GM21447 (cell line): Measurements from ENCODE around the gene CEP72.
"Not testable (repeated sequence)": the region's sequence is repeated elsewhere in the genome, so short reads cannot be mapped to it uniquely, and the experiment has no call there.

Experiments used
- ATAC-seq: cut with Tn5 transposase; IDR thresholded peaks from one replicate; pipeline ENCODE4 v1.9.1; 2021; ENCODE audit not compliant: unreplicated experiment

The CEP72 gene

DNA sequence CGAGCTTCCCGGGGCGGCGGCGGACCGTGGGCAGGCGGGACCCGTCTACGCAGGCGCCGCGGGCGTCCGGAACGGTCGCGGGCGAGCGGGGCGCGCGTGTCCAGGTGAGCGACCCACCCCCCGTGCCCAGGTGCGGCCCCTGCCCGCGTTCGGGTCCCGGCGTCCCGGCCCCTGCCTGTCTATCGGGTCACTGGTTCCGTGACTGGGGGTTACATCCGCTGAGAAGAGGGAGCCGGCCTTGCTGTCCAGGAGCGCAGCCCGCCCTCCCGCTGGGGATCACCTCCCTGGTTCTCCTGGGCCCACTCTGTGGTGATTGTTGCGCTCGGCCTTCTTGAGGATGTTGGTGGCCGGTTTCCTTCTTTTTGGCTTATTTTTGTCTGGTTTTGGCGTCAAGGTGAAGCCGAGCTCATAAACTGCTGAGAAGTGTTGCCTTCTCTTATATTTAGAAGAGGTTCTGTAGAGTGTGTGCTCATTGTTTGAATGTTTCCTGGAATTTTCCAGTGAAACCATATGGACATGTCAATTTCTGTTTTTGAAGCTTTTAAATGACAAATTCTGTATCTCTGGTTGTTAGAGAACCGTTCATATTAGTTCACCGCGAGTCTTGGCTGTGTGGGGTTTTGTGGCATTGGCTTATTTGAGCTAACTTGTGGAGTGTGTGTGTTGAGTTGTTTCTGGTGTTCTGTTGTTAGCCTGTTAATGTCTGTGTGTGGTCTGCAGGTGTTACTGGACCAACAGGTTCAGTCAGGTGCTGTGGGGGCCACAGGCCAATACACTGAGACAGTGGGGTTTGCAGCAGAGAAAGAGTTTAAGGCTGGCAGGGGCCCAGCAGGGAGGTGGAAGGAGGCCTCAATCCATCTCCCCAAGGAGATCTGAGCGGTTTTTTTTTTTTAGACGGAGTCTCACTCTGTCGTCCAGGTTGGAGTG, 621 bp downstream of the CEP72 start:
- peak; percentile 22 for ATAC-seq

DNA sequence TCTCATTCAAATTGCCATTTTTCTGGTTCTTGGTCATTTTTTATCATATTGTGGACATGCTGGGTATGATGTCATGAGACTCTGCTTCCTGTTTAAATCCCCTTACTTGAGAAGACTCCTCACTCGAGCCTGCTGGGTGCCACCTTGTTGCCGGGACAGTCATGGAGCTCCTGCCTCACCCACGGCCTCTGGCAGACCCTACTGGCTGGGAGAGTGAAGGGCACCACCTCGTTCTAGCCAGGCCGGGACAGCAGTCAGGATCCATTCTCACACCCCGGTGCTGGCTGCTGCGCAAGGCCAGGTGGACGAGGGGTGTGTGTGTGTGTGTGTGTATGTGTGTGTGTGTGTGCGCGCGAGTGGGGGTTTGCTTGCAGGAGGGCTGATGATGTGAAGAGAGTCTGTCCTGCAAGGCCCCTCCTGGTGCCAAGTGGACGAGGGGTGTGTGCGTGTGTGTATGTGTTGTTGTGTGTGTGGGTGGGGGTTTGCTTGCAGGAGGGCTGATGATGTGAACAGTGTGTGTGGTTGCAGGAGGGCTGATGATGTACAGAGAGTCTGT, 4.4 kb downstream of the CEP72 start:
- ATAC-seq: no peak

DNA sequence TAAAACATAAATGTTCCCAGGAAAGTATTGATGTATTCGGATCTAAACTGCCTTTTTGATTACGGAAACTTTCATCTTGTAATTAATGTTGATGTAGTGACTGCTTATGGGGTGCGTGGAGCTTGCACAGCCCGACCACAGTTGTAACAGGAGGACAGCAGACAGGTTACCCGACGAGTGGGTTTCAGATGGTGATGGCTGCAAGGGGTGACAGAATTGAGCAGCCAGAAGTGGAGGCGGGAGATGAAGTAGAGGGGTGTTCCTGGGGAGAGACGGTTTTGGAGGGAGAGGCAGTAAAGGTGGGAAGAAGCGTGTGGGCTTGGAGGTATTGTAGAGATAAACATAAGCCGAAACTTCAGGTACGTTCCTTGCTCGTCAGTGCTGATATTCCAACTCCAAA, 5.8 kb downstream of the CEP72 start:
- ATAC-seq: no peak

GRCh38 chr5:618450-618849, 6.3 kb downstream of the CEP72 start:
- no peak for ATAC-seq

GRCh38 chr5:619444-619843, 7.3 kb downstream of the CEP72 start:
- ATAC-seq: no peak

GRCh38 chr5:620152-620551, 8.0 kb downstream of the CEP72 start:
- ATAC-seq: no peak

DNA sequence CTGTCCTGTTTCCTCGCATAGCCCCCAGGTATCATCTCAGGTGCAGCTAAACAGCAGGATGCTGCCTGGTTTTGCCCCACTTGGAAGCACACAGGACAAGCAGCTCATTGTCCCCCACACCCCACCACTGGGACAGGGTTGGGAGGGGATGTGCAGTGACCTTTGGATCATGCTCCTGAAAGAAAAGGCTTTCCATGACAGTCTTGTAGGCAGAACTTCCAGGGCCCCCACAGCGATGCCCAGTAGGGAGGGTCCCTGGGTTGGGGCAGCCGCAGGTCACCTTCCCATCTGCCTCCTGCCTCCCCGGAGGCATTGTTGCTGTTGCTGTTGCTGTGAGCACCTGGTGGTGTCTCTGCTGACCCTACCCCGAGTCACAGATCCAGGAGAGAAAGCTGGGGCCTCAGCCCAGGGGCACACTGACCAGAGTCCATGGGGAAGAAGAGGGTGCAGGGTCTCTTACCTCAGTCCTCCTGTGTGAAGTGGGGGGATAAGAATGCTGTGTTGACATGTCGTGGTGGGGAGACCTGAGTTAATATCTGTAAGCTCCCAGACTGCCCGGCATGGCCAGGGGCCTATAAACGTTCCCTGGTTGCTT, 8.5 kb downstream of the CEP72 start:
- no peak for ATAC-seq

- no peak for ATAC-seq
Measured at GRCh38 chr5:621341-621761, 9.2 kb downstream of the CEP72 start.

DNA sequence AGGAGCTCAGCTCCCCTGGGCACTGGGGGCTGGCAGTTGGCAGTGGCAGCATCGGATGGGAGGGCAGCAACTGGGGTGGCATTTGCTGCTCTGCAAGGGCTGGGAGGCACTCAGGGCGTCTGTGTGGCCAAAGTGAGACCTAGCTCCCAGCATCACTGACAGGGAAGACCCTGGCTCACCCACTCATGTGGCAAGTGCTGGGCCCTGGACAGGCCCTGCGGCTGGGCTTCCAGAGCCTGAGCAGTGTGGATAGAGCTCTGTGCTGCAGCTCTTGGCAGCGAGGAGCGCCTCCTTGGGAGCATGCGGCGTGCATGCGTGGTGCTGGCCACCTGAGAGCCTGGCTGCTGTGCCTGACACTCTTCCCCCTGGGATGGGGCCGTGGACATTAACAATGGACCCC, 10.2 kb downstream of the CEP72 start:
- no peak for ATAC-seq

- ATAC-seq: no peak
Measured at GRCh38 chr5:622946-623522, 10.9 kb downstream of the CEP72 start.

DNA sequence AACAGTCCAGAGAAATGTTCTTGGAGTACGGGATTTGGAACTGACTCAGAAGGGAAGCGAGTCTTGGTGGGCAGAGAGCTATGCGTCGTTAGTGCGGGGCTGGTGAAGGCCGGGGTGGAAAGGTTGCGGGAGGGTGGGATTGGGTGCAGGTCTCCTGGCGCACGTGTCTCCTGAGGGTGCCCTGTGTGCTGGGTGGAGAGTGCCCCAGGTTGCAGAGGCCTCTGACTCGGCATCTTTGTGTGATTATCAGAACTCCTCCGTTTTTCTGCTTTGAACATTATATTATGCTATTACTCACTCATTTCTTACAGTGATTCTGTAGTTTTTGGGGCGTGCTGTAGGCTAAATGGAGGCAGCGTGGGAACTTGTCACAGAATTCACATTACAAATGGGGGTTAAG, 11.4 kb downstream of the CEP72 start:
- no peak for ATAC-seq

GRCh38 chr5:624118-624950, 12.2 kb downstream of the CEP72 start:
- ATAC-seq: no peak

GRCh38 chr5:624951-625230, 12.8 kb downstream of the CEP72 start:
- ATAC-seq: no peak

DNA sequence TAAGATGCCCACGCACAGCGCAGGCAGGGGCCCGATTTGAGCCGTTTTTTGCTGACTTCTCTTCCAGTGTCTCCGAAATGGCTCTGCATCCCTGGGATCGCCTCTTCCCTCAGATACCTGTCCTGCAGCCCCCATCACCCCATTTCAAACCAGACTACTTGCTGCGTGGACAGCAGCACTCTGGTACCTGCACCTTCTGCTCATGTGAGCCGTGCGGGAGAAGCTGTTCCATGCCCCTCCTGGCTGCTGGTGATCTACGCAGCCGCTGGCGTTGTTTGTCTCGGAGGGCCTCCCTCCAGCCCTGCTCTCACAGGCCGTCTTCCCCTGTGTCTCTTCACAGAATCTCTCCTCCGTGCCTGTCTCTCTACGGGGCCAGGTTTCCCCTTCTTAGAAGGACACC, 13.4 kb downstream of the CEP72 start:
- ATAC-seq: no peak

DNA sequence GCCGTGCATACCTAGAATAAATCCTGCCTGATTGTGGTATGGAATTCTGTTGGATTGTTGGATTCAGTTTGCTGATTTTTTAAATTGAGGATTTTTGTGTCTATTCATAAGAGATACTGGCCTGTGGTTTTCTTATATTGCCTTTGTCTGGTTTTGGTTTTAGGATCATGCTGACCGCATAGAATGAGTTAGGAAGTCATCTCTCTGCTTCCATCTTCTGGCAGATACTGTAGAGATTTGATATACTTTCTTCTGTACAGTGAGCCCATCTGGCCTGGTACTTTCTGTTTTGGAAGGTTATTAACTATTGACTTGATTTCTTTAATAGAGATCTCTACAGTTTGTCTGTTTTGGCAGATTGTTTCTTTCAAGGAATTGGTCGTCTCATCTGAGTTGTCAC, 14.7 kb downstream of the CEP72 start:
- ATAC-seq: no peak

DNA sequence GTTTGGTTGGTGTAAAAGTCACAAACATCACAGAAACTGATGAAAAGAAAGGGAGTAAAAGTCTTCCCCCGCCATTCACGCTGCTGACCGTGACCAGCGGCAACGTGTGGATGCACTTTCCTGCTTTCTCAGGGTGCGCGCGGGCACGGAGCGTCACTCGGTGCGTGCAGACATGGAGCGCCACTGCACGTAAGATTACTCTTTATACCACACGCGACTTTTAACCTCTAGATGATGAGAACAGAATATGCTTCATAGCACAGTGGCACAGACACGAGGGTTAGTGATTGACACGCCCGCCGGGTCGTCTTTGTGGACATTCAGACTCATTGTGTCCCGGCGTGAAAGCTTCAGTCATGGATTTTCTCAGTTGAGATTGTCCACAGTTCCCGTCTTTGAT, 15.7 kb downstream of the CEP72 start:
- ATAC-seq: no peak

DNA sequence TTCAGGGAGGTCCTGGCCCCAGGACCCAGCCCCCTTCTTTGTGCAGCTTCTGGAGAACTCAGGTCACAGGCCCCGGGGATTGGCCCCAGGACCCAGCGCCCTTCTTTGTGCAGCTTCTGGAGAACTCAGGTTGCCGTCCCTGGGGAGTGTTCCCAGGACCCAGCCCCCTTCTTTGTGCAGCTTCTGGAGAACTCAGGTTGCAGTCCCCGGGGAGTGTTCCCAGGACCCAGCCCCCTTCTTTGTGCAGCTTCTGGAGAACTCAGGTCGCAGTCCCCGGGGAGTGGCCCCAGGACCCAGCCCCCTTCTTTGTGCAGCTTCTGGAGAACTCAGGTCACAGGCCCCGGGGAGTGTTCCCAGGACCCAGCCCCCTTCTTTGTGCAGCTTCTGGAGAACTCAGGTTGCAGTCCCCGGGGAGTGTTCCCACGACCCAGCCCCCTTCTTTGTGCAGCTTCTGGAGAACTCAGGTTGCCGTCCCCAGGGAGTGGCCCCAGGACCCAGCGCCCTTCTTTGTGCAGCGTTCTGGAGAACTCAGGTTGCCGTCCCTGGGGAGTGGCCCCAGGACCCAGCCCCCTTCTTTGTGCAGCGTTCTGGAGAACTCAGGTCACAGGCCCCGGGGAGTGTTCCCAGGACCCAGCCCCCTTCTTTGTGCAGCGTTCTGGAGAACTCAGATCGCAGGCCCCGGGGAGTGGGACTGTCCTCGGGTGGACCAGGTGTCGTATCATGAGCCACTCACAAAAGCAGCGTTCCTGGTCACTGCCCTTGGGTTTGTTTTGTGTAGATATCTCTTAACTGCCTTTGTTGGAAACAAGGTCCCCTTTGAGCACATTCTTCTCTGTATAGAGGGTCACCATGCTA, 16.4 kb downstream of the CEP72 start:
- ATAC-seq: not testable (repeated sequence)

DNA sequence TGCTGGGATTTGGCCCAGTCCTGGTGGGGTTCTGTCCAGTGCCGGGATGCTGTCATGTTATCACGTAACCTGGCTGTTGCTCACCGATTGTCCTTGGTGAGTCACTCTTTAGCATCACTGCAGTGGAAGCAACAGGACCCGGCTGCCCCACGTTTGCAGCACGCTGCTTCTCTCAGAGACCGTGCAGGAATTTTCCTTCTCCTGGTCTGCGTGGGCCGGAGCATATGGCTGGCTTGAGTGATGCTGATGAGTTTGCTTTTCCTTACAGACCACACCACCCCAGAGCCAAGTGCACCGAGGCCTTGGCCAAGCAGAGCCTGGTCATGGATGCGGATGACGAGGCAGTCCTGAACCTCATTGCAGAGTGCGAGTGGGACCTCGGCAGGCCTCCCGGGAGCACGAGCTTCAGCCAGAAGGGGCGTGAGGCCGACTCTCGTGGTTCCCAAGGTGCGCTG, 21.4 kb downstream of the CEP72 start:
- ATAC-seq: no peak

DNA sequence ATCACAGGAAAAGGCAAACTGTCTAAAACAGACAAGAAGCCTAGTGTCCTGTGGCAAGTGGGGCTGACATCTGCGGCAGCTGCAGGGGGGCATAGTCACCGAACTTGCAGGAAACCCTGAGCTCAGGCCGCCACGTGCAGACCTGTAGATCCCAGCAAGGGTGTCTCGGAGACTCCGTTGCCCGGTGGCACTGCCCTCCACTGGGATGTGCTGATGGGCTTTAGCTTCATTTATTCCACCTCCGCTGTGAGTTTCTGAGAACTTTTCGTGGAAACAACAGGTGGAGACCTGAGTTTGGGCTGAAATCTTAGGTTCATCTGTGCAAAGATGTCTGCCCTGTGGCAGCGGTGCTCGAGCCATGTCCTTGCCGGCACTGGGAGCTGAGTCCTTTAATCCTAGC, 22.1 kb downstream of the CEP72 start:
- no peak for ATAC-seq
